HepG2 (cell line): ENCODE measurements around the gene OMA1. TPM values are rescaled to one million over a fixed set of nuclear protein-coding genes. Genes with fewer than 3 reads are reported as not detected.

ENCODE experiments used
- AGO1 ChIP-seq: fragments of 200-400 bp; formaldehyde crosslinking; IDR thresholded peaks from 2 replicates; pipeline ENCODE4 v1.6.1; 2017; ENCODE audit warnings: mild to moderate bottlenecking, low read depth, low read length, moderate library complexity; ENCODE audit not compliant: poor library complexity, severe bottlenecking
- ARHGAP35 ChIP-seq: sonication (generic); formaldehyde crosslinking; IDR thresholded peaks from 2 replicates; pipeline ENCODE4 v1.9.0; 2022; ENCODE audit warnings: mild to moderate bottlenecking, inconsistent platforms, moderate library complexity, missing genetic modification reagents, borderline replicate concordance
- EP300 ChIP-seq, 3 experiments: sonication (generic) in 1 of 3; formaldehyde crosslinking in 1 of 3; IDR thresholded peaks; 2 replicates each; pipeline versions ENCODE4 v1.5.1 to v1.6.1; 2011 to 2020; ENCODE audit warnings: low read depth in 2 of 3, low read length in 2 of 3, borderline replicate concordance in 1 of 3, improper control_type of control experiment in 1 of 3, mild to moderate bottlenecking in 1 of 3, missing genetic modification reagents in 1 of 3, moderate library complexity in 1 of 3
- GTF2F1 ChIP-seq: fragments of 150-350 bp; IDR thresholded peaks from 2 replicates; pipeline ENCODE4 v1.6.1; 2014; ENCODE audit warnings: low read length
- HOXA7 ChIP-seq: sonication (generic); formaldehyde crosslinking; IDR thresholded peaks from 2 replicates; pipeline ENCODE4 v1.8.1; 2022; ENCODE audit warnings: mild to moderate bottlenecking, missing genetic modification reagents, moderate library complexity
- KLF6 ChIP-seq: IDR thresholded peaks from 2 replicates; pipeline ENCODE4 v1.8.0; 2016; ENCODE audit warnings: missing biosample characterization, missing genetic modification reagents
- LBX2 ChIP-seq: sonication (generic); formaldehyde crosslinking; IDR thresholded peaks from 2 replicates; pipeline ENCODE4 v1.5.0; 2020; ENCODE audit warnings: missing genetic modification reagents, mild to moderate bottlenecking, borderline replicate concordance
- LCORL ChIP-seq, 2 experiments: fragments of 450-650 bp in 1 of 2; sonication (generic) in 1 of 2; formaldehyde crosslinking in 1 of 2; IDR thresholded peaks; 2 replicates each; pipeline versions ENCODE4 v1.5.0 to v1.6.1; 2017 to 2020; ENCODE audit warnings: antibody characterized with exemption in 1 of 2, missing genetic modification reagents in 1 of 2
- ZBTB34 ChIP-seq: sonication (generic); formaldehyde crosslinking; IDR thresholded peaks from 2 replicates; pipeline ENCODE4 v1.8.0; 2022; ENCODE audit warnings: mild to moderate bottlenecking, missing genetic modification reagents
- ZNF333 ChIP-seq: sonication (generic); formaldehyde crosslinking; IDR thresholded peaks from 2 replicates; pipeline ENCODE4 v1.4.0; 2020; ENCODE audit warnings: mild to moderate bottlenecking, missing genetic modification reagents, borderline replicate concordance
- ZNF382 ChIP-seq: sonication (generic); formaldehyde crosslinking; IDR thresholded peaks from 2 replicates; pipeline ENCODE4 v1.5.0; 2020; ENCODE audit warnings: missing genetic modification reagents, mild to moderate bottlenecking, borderline replicate concordance
- ZNF432 ChIP-seq: sonication (generic); formaldehyde crosslinking; IDR thresholded peaks from 2 replicates; pipeline ENCODE4 v1.5.0; 2020; ENCODE audit warnings: missing genetic modification reagents, mild to moderate bottlenecking, borderline replicate concordance
- ZNF496 ChIP-seq: sonication (generic); formaldehyde crosslinking; IDR thresholded peaks from 2 replicates; pipeline ENCODE4 v1.8.1; 2023; ENCODE audit warnings: mild to moderate bottlenecking, moderate library complexity, missing genetic modification reagents; ENCODE audit not compliant: insufficient replicate concordance
- ZNF619 ChIP-seq: sonication (generic); formaldehyde crosslinking; IDR thresholded peaks from 2 replicates; pipeline ENCODE4 v1.4.0; 2020; ENCODE audit warnings: mild to moderate bottlenecking, missing genetic modification reagents
- ZNF747 ChIP-seq: sonication (generic); formaldehyde crosslinking; IDR thresholded peaks from 2 replicates; pipeline ENCODE4 v1.8.1; 2023; ENCODE audit warnings: missing genetic modification reagents, mild to moderate bottlenecking, borderline replicate concordance
- ZNF782 ChIP-seq: sonication (generic); formaldehyde crosslinking; IDR thresholded peaks from 2 replicates; pipeline ENCODE4 v1.4.0; 2020; ENCODE audit warnings: missing genetic modification reagents, mild to moderate bottlenecking, borderline replicate concordance
- ZSCAN31 ChIP-seq: sonication (generic); formaldehyde crosslinking; IDR thresholded peaks from 2 replicates; pipeline ENCODE4 v1.5.0; 2020; ENCODE audit warnings: low read depth, mild to moderate bottlenecking, missing genetic modification reagents
- polyA plus RNA-seq, 8 experiments: library from polyadenylated mRNA; depleted of rRNA in 3 of 8; stranded (reverse) in 7 of 8; unstranded in 1 of 8; fragments of >200 nt; fragmentation: Illumina TruSeq in 4 of 8; extraction: Trizol in 4 of 8; gene quantifications; 2 replicates each; pipeline versions ENCODE4 v1.2.1 to v1.2.3, GENCODE V29; 2011 to 2016; ENCODE audit warnings: low read depth in 4 of 8, missing spikeins in 1 of 8, mixed read lengths in 1 of 8; ENCODE audit not compliant: insufficient read depth in 1 of 8
- total RNA-seq, 5 experiments: library from RNA; depleted of rRNA; stranded (reverse); fragments of >200 nt; fragmentation: Illumina TruSeq; extraction: Trizol; gene quantifications; 2 replicates each; pipeline ENCODE4 v1.2.3, GENCODE V29; 2016; ENCODE audit warnings: low read depth in 1 of 5
- TF ChIP-seq, protein P1 (sequence below): sonication (generic); formaldehyde crosslinking; IDR thresholded peaks from 2 replicates; pipeline ENCODE4 v1.5.0; 2020; ENCODE audit warnings: mild to moderate bottlenecking, low read depth, missing genetic modification reagents, borderline replicate concordance
- TF ChIP-seq, protein P2 (sequence below): conservative IDR thresholded peaks from 2 replicates; pipeline ENCODE4 v1.6.1; 2018; ENCODE audit warnings: missing genetic modification reagents
- TF ChIP-seq, protein P3 (sequence below): sonication (generic); formaldehyde crosslinking; IDR thresholded peaks from 2 replicates; pipeline ENCODE4 v1.5.1; 2020; ENCODE audit warnings: mild to moderate bottlenecking, missing genetic modification reagents, borderline replicate concordance
- TF ChIP-seq, protein P4 (sequence below): sonication (generic); formaldehyde crosslinking; IDR thresholded peaks from 2 replicates; pipeline ENCODE4 v1.8.0; 2022; ENCODE audit warnings: missing genetic modification reagents, mild to moderate bottlenecking, inconsistent platforms, borderline replicate concordance

Gene OMA1
- total and polyA plus RNA-seq, 2 of the 13 experiments (the other 11 are each of a cell fraction or from before 2014, with no cell fraction given), result 7.0 to 26.9 TPM

DNA sequence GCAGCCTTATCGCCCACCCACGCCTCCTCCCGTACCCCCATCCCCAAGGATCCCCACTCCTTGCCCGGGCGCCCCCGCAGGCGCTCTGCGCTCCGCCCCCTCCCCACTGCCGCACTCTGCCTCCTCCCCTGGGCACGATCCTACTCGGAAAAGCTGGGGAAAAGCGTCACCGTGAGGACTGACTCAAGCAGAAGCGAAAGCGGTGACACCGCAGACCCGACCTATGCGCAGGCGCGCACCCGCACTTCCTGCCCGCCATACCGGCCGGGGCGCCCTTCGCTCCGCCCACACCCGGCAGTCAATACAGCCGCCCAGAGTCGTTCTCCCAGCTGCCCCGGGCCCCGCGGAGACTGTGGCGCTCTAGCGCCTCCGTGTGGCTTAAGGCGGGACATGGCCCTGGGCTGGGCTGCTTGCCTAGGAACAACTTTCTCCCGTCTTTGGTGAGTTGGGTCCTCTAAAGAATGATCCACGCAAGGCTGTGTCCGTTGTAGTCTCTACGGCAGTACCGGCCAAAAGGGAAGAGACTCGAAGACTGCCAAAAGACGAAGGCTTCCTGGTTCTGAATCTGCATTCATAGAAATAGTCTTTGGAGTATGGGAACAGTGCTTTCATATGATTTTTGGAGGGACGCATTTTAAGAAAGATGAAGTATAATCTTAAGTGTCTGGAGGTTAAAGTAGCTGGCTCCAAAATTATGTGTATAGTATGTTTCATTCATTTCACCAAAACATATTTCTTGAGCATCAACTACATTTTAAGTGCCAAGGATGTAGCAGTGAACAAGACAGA is at the start of gene OMA1 (continued):
- TF ChIP-seq HOXA7 (CRISPR knock-in tag) (no peak), AGO1 (no peak), ZNF619 (CRISPR knock-in tag) (peak; percentile 44; the same call in 1 of the 2 replicates), ZNF496 (CRISPR knock-in tag) (no peak), EP300 (IDR thresholded peaks at IDR 0.05; ENCODE audit: low read depth in 2 of 2, low read length in 2 of 2) (no peak), EP300 (CRISPR knock-in tag; IDR thresholded peaks at IDR 0.05; ENCODE audit: borderline replicate concordance) (no peak), KLF6 (no peak), GTF2F1 (no peak), LBX2 (CRISPR knock-in tag) (no peak), LCORL (IDR thresholded peaks at IDR 0.05) (no peak), LCORL (CRISPR knock-in tag; IDR thresholded peaks at IDR 0.05) (peak; percentile 91), ZNF382 (CRISPR knock-in tag) (no peak), ARHGAP35 (CRISPR knock-in tag) (0 out of 2 replicates have a peak, but pooled peaks have one; percentile 50), ZNF782 (CRISPR knock-in tag) (no peak), ZNF747 (CRISPR knock-in tag) (no peak), ZBTB34 (CRISPR knock-in tag) (no peak), ZSCAN31 (no peak), ZNF432 (CRISPR knock-in tag) (no peak), ZNF333 (CRISPR knock-in tag) (peak; percentile 47; the same call in 1 of the 2 replicates)
- TF ChIP-seq, protein P1, sequence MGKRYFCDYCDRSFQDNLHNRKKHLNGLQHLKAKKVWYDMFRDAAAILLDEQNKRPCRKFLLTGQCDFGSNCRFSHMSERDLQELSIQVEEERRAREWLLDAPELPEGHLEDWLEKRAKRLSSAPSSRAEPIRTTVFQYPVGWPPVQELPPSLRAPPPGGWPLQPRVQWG (CRISPR knock-in tag), result no peak
- TF ChIP-seq, protein P2, sequence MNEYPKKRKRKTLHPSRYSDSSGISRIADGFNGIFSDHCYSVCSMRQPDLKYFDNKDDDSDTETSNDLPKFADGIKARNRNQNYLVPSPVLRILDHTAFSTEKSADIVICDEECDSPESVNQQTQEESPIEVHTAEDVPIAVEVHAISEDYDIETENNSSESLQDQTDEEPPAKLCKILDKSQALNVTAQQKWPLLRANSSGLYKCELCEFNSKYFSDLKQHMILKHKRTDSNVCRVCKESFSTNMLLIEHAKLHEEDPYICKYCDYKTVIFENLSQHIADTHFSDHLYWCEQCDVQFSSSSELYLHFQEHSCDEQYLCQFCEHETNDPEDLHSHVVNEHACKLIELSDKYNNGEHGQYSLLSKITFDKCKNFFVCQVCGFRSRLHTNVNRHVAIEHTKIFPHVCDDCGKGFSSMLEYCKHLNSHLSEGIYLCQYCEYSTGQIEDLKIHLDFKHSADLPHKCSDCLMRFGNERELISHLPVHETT, result peak; percentile 63; the same call in 1 of the 2 replicates
- TF ChIP-seq, protein P3, sequence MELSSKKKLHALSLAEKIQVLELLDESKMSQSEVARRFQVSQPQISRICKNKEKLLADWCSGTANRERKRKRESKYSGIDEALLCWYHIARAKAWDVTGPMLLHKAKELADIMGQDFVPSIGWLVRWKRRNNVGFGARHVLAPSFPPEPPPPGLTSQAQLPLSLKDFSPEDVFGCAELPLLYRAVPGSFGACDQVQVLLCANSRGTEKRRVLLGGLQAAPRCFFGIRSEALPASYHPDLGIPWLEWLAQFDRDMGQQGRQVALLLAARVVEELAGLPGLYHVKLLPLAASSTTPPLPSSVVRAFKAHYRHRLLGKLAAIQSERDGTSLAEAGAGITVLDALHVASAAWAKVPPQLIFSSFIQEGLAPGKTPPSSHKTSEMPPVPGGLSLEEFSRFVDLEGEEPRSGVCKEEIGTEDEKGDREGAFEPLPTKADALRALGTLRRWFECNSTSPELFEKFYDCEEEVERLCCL (CRISPR knock-in tag), result no peak
- TF ChIP-seq, protein P4, sequence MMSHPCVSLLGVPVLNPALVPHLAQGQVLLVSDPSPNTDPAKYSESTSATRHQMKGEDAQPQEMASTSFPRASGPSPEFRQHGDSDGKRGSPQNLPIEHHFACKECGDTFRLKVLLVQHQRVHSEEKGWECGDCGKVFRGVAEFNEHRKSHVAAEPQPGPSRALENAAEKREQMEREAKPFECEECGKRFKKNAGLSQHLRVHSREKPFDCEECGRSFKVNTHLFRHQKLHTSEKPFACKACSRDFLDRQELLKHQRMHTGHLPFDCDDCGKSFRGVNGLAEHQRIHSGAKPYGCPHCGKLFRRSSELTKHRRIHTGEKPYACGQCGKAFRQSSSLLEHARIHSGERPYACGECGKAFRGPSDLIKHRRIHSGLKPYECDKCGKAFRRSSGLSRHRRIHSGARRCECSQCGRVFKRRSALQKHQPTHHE (CRISPR knock-in tag), result 0 out of 2 replicates have a peak, but pooled peaks have one; percentile 61
